Measurements from ENCODE around the gene RAB30.

RAB30 gene

DNA sequence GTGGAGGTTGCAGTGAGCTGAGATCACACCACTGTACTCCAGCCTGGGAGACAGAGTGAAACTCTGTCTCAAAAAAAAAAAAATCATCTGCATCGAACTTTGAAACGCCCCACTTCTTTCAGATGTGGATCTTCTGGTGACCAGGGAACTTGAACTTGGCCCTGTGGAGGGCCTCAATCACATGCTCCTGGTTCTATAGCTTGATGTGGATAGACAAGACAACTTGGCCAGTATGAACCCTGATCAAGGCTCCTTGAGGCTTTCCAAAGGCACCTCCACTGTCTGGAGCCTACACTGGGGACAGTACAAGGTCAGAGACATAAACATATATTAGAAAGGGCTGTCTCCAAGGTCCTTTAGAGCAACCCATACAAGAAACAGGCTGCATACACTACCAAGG, 30.6 kb downstream of the RAB30 start:
- DNase-seq (ENCODE audit: low read depth in 2 of 3, low spot score in 1 of 3), result no peak

DNA sequence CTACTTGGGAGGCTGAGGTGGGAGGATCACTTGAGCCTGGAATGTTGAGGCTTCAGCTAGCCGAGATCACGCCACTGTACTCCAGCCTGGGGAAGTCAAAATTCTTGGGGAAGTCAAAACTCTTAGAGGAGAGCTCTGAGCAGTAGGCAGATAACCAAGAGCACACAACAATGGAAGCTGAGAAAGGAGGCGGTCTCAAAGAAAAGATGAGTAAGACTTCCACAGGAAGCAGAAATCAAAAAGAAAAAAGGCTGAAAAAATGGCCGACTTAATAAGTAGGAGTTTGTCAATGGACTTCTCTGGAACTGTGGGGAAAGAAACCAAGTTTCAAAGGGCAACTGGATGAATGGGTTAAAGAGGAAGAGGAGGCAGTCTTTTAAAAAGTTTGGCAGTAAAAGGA, 32.1 kb downstream of the RAB30 start:
- no peak for DNase-seq (ENCODE audit: low read depth in 2 of 3, low spot score in 1 of 3)

DNA sequence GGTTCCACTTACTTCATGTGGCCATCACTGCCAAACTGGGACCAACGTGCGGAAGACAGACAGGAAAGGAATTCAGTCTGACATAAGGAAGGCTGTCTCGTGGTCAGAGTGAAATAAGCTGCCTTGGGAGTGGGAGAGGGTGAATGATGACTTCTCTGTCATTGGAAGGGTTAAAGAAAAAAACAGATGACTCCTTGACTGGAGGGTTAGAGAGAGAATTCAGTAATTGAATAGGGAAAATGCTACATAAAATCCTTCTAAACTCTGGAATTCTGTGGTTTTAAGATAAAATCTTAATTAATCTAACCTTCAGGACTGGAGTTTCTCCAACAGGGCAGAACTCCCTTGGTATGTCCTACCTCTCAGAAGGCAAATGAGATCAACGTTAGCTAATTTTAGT, 33.8 kb downstream of the RAB30 start:
- no peak for DNase-seq (ENCODE audit: low read depth in 2 of 3, low spot score in 1 of 3)

DNA sequence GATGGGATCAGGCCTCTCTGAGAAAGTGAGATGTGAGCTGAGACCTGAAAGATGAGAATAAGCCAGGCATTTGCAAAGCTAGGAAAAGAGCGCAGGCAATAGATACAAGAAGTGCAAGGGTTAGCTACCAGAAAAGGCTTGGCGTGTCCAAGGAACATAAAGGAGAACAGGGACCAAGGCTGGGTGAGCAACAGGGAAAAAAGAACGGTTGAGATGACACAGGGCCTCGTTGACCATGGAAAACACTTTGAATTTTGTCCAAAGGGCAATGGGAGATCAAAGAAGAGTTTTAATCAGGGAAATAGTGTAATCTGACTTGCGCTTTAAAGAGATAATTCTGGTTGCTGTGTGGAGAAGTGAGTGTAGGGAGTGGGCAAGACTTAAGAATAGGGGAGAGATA, 35.0 kb downstream of the RAB30 start:
- no peak for DNase-seq (ENCODE audit: low read depth in 2 of 3, low spot score in 1 of 3)

DNA sequence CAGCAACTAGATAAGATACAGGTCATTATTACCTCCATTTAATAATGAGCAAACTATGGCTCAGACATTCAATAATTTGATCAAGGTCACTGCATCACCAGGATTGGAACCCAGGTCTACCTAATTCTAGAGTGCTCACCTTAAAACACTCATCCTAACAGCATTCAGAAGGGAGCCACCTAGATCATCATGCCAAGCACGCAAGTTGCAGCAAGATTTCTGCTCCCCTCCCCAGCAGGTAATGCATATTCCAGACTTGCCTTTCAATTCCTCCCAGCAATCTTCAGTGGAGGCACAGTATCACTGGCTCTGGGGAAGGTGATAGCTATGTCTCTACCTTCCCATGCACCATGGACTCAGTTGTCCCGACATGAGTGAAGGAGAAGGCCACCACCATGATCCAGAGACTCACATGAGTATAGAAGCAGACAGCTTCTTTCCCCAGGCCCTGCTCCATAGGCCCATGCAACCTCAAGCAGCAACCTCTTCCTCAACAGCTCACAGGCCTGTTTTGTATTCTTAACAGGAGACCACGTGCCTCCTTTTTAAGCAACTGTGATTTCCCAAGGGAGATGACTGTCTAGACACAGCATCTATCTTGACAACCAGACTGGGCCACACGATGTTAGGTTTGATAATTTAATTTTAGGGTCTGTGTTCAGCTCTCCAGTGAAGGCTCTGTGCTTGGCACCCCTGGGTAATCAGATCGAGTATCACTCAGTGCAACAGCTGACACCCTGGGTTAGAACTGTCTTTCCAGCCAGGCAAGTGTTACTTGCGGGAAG, 36.4 kb downstream of the RAB30 start:
- DNase-seq (ENCODE audit: low read depth in 2 of 3, low spot score in 1 of 3), result no peak

DNA sequence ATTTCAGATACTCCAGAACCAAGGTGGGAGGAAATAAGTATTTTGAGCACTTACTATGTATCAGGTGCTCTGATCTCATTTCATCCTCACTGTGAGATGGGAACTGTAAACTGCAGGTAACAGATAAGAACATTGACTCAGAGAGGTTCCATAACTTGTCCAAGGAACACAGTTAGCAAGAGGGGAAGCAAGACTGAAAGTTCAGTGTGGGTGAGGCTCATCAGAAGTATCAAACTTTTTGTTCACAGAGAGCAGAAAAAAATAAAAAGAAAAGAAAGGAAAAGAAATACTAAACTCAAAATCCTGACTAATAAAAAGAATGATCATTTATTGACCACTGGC, 37.1 kb downstream of the RAB30 start:
- DNase-seq (ENCODE audit: low read depth in 2 of 3, low spot score in 1 of 3), result no peak

DNA sequence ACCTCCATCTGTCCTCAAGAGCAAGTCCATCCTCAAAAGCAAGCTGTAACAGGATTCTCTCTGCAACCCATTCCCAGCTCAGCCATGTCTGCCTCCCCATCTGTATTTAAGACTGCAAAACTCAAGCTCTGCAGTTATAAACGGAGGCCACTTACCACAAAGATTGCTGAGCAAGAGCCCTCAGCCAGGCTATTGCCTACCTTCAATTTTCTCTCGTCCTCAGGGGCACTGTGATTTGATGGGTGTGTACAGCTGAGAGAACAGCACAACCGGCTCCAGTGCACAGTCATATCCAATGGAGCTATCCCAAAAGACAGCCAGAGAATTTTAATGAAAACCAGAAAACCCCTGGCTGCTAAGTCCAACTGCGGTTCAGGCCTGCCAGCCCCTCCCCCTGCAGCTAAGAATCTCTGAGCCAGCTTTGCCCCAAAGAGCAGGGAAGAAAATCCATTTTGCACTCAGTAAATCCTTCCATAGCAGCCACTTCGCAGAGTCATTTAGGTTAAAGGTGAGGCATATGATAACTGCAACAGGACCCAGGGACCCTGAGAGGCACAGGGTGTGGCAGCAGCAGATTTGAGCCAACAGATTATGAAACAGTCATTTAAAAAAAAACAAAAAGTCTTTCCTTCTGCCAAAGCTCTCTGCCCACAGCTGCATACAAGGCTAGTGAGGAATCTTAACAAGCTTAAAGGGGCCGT, 37.6 kb downstream of the RAB30 start:
- no peak for DNase-seq (ENCODE audit: low read depth in 2 of 3, low spot score in 1 of 3)

DNA sequence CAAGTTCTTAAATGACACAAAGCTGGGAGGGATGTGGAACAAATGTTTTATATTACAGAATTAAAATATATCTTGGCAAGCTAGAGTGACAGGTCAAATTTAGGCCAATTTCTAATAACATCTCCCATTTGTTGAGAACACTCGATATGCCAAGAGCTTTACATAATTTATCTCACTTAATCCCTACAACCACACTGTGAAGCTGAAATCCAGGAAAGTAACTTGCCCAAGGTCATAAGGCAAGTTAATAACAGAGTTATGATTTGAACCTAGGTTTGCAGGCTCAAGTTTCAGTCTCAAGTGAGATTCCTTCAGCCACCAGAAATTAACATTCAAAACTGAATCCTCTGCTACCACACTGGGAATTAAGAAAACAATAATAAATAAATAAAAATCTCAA, 38.3 kb downstream of the RAB30 start:
- no peak for DNase-seq (ENCODE audit: low read depth in 2 of 3, low spot score in 1 of 3)

DNA sequence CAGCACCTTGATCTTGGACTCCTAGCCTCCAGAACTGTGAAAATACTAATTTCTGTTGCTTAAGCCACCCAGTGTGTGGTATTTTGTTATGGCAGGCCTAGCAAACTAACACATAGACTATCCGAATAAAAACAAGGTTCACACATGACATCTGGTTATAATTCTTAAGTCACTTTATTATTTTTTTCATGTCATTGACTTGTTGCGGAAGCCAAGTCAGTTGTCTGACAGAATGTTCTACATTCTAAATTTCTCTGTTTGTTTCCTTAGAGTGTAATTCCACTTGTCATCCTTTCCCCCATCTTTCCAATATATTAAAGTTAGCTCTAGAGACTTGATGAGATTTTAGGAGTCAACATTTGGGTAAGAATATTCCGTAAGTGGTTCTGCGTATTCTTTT, 40.6 kb downstream of the RAB30 start:
- no peak for DNase-seq (ENCODE audit: low read depth in 2 of 3, low spot score in 1 of 3)

DNA sequence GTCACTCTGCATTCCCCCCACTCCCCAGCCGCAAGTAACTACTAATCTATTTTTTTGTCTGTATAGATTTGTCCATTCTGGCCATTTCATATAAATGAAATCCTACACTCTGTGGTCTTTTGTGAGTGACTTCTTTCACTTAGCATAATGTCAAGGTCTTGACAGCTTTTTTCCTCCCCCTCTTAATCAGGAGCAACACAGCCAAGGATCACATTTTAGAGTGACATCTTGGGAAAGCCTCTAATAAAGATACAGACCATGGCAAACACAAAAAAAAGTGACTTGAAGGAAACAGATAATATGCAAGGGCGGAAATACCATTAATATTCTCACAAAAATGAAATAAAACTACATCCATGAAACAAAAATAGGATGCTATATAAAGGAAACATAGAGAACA, 43.9 kb downstream of the RAB30 start:
- no peak for DNase-seq (ENCODE audit: low read depth in 2 of 3, low spot score in 1 of 3)

DNA sequence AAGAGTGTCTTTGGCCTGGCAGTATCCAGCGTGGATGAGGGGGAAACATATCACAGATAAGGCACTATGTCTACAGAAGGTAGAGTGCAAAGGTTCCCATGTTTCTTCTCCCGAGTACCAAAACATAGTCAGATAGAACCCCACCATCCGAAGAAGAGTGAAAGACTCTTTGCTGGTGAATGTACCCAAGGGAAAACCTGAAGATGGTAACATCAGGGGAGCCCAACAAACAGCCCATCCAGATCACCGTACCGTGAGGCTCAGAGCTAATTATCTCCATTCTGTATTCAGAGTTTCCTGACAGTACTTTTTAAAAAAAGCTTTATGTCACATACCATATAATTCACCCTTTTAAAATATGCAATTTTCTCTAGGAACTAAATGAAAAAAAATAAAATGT, 44.4 kb downstream of the RAB30 start:
- no peak for DNase-seq (ENCODE audit: low read depth in 2 of 3, low spot score in 1 of 3)

DNA sequence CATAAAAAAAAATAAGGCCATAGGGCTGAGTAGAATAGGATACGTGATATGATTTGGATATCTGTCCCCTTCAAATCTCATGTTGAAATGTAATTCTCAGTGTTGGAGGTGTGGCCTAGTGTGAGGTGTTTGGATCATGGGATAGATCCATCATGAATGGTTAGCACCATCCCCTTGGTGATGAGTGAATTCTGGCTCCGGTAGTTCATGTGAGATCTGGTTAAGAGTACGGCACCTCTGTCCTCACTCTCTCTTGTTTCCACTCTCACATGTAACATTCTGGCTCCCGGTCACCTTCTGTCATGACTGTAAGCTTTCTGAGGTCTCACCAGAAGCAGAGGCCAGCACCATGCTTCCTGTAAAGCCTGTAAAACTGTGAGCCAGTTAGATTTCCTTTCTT, 45.5 kb downstream of the RAB30 start:
- DNase-seq (ENCODE audit: low read depth in 2 of 3, low spot score in 1 of 3), result no peak

DNA sequence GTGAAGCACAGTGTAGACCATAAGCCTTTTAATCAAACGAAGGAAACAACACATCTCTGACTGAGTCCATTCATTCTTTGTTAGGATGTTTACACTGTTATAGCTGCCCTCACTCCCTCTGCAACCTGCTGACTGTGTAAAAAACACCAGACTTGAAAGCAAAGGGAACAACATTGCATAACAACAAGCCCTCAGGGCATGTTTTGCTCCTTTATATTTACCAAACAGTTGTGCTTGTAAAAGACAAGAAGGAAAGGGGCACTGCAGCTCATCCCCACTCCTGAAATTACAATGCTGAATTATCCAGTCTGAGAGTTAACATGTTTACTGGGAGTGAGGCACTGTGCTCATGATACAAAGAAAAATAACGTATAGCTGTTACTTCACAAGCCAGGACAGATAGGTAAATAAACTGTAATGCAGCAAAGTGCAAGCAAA, 46.4 kb downstream of the RAB30 start:
- no peak for DNase-seq (ENCODE audit: low read depth in 2 of 3, low spot score in 1 of 3)

DNA sequence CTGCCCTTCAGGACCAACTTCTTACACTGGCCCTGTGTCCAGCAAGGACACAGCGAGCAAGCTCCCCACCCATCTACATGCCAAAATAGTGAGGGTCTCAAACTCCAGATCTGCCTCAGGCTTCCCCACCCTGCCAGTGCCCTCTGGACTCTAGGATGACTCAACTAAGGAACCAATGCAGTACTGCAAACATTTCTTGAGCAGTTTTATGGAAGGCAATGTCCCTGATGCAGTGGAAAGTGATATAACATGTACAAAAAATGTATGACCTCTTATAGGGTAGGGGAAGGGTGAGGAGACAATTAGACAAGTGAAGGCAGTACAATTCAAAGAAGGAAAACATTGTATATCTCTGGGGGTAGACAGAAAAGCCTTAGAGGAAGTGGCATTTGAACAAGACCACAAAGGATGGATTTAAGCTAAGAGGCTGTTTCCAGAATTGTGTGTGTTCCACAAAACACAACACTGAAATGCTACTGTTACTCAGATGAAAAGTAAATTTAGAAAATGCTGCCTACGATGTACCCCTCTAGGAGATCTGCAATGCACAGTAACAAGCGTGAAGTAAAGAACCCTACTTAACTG, 47.3 kb downstream of the RAB30 start:
- no peak for DNase-seq (ENCODE audit: low read depth in 2 of 3, low spot score in 1 of 3)

DNA sequence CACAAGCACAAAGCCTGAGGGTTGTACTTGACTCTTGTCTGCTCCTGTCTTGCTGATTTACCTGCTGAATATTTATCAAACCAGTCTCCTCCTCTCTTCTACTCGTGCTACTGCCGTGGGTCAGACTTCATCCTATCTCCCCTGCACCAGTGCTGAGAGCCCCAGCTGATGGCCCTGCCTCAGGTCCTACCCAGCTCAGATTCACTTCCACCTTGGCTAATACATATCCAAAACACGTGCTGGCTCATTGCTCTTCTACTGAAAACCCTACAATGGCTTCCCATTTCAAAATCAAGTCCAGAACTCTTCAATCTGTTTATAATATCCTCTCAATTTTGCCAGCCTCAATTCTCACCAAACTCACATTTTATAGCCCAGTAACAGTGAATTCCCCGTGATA, 48.3 kb downstream of the RAB30 start:
- DNase-seq (ENCODE audit: low read depth in 2 of 3, low spot score in 1 of 3), result no peak

DNA sequence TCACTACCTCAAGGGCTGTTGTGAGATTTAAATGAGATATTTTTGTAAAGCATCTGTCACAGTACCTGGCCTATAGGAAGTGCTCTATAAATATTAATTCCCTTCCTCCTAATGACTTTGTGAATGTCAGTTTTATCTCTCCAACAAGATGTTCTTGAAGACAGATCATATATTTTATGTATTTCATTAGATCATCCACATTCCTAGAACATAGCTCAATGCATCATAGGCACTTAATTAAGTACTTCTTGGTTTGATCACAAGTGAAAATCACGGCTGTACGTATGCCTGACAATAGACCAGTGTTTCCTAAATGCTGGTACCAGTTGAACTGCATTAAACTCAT, 49.9 kb downstream of the RAB30 start:
- no peak for DNase-seq (ENCODE audit: low read depth in 2 of 3, low spot score in 1 of 3)

DNA sequence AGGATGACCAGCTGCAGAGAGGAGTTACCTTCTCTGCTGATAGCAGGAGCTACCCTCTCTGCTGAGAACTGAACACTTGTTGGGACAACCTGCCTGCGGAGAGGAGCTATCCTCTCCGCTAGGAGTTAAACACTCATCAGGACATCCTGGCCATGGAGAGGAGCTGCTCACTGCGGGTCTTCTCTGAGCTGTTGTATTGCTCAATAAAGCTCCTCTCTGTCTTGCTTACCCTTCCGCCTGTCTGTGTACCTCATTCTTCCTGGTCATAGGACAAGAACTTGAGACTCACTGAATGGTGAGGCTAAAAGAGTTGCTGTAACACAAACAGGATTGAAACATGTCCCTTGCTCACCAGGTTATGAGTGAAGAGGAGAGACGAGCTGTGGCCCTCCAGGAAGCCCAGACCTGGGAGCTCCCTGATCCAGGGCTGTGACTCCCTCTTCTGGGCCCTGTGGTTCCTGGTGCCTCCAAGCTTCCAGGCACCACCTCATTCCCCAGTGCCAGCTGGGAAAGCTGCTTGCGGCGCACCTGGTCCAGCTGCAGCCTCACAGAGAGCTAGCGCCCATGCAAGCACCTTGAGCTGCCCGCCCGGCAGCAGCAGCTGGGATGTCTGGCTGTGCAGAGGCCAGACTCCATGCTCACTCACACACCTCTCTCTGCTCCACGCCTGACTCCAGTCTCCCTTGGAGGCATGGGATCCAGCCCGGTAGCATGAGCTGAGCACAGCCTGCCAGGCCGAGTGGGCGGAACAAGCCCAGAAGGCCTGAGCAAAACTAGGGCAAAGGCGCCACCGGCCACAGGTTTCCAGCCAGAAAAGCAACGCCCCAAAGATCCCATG, 50.5 kb downstream of the RAB30 start:
- DNase-seq (ENCODE audit: low read depth in 2 of 3, low spot score in 1 of 3), result no peak

DNA sequence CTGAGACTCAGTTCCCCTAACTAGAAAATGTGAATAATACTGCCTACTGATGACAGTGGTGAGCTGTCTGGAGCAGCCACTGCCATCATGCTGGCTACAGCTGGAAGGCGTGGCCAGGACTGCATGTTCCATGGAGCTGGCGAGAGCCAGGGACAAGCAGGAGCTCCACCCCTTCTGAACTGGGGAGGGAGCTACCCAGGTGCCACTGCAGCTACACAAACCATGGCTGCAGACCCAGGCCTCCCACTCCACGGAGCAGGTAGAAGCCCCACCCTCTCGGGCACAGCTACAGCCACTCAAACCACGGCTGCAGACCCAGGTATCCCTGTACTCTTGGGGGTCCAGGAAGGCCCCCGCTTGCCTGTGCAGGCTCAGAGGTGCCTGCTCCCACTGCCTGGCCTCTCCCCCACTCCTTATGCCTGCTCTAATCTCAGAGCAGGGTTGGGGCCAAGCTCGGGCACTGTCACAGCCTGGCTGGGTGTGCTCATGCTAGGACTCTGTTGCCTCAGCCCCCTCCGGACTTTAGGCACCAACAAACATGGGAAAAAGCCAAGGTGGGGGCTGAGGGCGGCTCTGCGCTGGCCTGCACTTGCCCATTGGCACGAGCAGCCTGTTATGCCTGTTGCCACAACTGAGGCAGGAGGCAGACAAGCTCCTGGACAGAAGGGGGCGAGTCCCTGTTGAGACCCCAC, 51.7 kb downstream of the RAB30 start:
- DNase-seq (ENCODE audit: low read depth in 2 of 3, low spot score in 1 of 3), result no peak

DNA sequence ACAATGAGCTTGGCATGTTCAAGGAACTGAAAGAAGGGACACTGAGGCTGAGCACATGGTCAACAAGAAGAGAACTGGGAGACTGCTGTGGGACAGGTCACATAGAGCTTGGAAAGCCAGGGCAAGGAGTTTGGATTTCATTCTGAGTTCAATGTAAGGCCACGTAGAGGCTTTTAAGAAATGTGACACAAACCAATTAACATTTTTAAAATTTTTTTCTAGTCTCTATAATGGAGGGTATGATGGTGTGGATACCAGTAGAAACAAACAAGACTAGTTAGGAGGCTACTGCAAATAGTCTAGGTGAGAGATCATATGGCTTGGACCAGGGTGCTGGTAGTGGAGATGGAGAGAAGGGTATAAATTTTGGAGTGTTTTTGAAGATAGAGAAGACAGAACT, 56.7 kb downstream of the RAB30 start:
- no peak for DNase-seq (ENCODE audit: low read depth in 2 of 3, low spot score in 1 of 3)

DNA sequence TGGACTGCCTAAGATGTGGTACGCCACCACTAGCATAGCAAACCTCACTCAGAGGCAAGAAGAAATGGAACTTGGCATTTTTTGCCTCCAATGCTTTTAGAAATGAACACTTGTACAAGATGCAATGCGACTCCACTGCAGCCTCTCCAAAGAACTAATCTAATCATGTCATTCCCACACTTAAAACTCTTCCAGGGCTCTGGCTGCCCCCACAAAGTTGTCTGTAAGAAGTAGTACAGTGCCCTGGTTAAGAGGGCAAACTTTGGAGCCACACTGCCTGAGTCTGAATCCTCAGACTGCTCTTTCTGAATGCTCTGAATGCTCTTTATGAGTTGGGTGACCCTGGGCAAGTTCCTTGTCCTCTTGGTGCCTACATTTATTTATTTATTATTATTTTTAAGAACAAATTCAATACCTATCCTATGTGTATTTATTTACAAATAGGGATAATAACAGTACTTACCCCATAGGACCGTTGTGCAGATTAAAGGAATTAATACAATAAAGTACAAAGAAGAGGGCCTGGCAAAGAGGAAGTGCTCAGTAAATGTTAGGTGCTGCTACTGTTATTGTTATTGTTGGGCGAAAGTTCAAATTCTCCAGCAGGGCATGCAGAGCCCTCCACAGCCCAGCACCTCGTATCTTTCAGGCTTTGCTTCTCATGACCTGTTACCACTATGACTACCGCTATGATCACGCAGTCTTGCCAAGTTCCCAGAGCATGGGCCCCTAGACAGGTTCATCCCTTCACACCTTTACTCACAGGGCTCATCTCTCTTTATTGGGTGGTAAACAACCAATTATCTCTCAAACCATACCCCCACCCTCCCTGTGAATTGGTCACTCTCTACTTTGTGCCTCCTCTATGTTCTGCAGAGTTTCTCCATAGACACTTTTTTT, 59.3 kb downstream of the RAB30 start:
- no peak for DNase-seq (ENCODE audit: low read depth in 2 of 3, low spot score in 1 of 3)
